NCI-H2081 treated with DMSO at 0.1 percent for 48 hours (cell line): Measurements from ENCODE around the gene TRIM22.
"Not testable (repeated sequence)": the region's sequence is repeated elsewhere in the genome, so short reads cannot be mapped to it uniquely, and the experiment has no call there.

Source experiments
- DNase-seq: peaks from one replicate; lab custom pipeline; 2025; lab: John Stamatoyannopoulos, UW

TRIM22 gene

GRCh38 chr11:5691238-5691963, 1.8 kb downstream of the TRIM22 start:
- DNase-seq: not testable (repeated sequence)

GRCh38 chr11:5691964-5692361, 2.4 kb downstream of the TRIM22 start:
- no peak for DNase-seq

- no peak for DNase-seq
These were observed 5.1 kb downstream of the TRIM22 start for GRCh38 chr11:5694642-5695041.

- DNase-seq: no peak
These were observed 6.0 kb downstream of the TRIM22 start for GRCh38 chr11:5695580-5695979.

- no peak for DNase-seq
These were observed 6.6 kb downstream of the TRIM22 start for GRCh38 chr11:5696210-5696609.

GRCh38 chr11:5698281-5698680, 8.7 kb downstream of the TRIM22 start:
- DNase-seq: no peak

- DNase-seq: no peak
These were observed 10.9 kb downstream of the TRIM22 start for GRCh38 chr11:5700421-5701054.

- no peak for DNase-seq
These were observed 11.5 kb downstream of the TRIM22 start for GRCh38 chr11:5701055-5701577.

GRCh38 chr11:5703741-5704536, 14.3 kb downstream of the TRIM22 start:
- DNase-seq: no peak

GRCh38 chr11:5705688-5706087, 16.1 kb downstream of the TRIM22 start:
- DNase-seq: no peak

GRCh38 chr11:5712507-5712906, 22.9 kb downstream of the TRIM22 start:
- DNase-seq: no peak

GRCh38 chr11:5713695-5714094, 24.1 kb downstream of the TRIM22 start:
- DNase-seq: no peak

- DNase-seq: not testable (repeated sequence)
These were observed 26.9 kb downstream of the TRIM22 start for GRCh38 chr11:5716518-5716917.

- DNase-seq: no peak
These were observed 30.3 kb downstream of the TRIM22 start for GRCh38 chr11:5719703-5720495.

- no peak for DNase-seq
These were observed 33.0 kb downstream of the TRIM22 start for GRCh38 chr11:5722622-5723021.

GRCh38 chr11:5726351-5726750, 36.8 kb downstream of the TRIM22 start:
- no peak for DNase-seq

GRCh38 chr11:5727691-5728090, 38.1 kb downstream of the TRIM22 start:
- no peak for DNase-seq

- DNase-seq: no peak
These were observed 46.8 kb downstream of the TRIM22 start, which contains the start of gene OR56B1 for GRCh38 chr11:5736396-5736795. TSS of gene OR56B1 (plus strand) at chr11:5736448. CDS start at chr11:5736517, 69 bp downstream.

GRCh38 chr11:5737091-5737490, 47.5 kb downstream of the TRIM22 start:
- DNase-seq: no peak

GRCh38 chr11:5737670-5738392, 48.2 kb downstream of the TRIM22 start:
- DNase-seq: no peak

- no peak for DNase-seq
These were observed 48.8 kb downstream of the TRIM22 start for GRCh38 chr11:5738431-5738830.
